Vagina (tissue), 2 donors: ENCODE measurements around the gene SLC6A7.

Experiments used
- POLR2A ChIP-seq, 2 donors: fragments of 450-650 bp; IDR thresholded peaks; one replicate each; pipeline ENCODE4 v1.6.1; 2017; ENCODE audit warnings: antibody characterized with exemption in 2 of 2, mild to moderate bottlenecking in 2 of 2, moderate library complexity in 2 of 2
- TF ChIP-seq, protein P1 (sequence below), 3 experiments: fragments of 450-650 bp in 2 of 3; fragments of 200-600 bp in 1 of 3; sonication (generic) in 1 of 3; IDR thresholded peaks; one replicate each; pipeline ENCODE4 v1.5.1; 2017 to 2019; ENCODE audit warnings: antibody characterized with exemption in 3 of 3, mild to moderate bottlenecking in 2 of 3, moderate library complexity in 2 of 3

DNA sequence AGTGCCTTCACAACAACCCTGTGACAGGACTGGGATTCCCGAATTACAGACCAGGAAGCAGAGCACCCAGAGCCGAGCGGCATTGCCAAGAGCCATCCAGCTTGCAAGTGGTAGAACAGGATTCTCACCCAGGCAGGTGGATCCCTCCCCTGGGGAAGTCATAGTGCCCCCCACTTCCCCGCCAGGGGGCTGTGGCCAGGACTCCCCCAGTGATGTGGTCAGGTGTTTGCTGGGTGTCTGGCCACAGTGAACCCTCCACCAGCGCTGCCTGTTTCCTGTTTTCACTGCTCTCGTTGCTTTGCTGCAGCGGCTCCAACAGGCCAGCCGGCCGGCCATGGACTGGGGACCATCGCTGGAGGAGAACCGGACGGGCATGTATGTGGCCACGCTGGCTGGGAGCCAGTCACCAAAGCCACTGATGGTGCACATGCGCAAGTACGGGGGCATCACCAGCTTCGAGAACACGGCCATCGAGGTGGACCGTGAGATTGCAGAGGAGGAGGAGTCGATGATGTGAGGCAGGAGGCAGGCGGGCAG lies 19.3 kb downstream of the SLC6A7 start:
- TF ChIP-seq POLR2A (IDR thresholded peaks at IDR 0.05): no peak
- TF ChIP-seq, protein P1, sequence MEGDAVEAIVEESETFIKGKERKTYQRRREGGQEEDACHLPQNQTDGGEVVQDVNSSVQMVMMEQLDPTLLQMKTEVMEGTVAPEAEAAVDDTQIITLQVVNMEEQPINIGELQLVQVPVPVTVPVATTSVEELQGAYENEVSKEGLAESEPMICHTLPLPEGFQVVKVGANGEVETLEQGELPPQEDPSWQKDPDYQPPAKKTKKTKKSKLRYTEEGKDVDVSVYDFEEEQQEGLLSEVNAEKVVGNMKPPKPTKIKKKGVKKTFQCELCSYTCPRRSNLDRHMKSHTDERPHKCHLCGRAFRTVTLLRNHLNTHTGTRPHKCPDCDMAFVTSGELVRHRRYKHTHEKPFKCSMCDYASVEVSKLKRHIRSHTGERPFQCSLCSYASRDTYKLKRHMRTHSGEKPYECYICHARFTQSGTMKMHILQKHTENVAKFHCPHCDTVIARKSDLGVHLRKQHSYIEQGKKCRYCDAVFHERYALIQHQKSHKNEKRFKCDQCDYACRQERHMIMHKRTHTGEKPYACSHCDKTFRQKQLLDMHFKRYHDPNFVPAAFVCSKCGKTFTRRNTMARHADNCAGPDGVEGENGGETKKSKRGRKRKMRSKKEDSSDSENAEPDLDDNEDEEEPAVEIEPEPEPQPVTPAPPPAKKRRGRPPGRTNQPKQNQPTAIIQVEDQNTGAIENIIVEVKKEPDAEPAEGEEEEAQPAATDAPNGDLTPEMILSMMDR (IDR thresholded peaks at IDR 0.05): no peak
